ENCODE data around the gene VAPA. TPM values are rescaled to one million over a fixed set of nuclear protein-coding genes. Genes with fewer than 3 reads are reported as not detected.

Gene VAPA
- polyA plus RNA-seq, 1 donor (not counting 4 experiments of a cell fraction or from before 2014, with no cell fraction given) = 350 TPM

DNA sequence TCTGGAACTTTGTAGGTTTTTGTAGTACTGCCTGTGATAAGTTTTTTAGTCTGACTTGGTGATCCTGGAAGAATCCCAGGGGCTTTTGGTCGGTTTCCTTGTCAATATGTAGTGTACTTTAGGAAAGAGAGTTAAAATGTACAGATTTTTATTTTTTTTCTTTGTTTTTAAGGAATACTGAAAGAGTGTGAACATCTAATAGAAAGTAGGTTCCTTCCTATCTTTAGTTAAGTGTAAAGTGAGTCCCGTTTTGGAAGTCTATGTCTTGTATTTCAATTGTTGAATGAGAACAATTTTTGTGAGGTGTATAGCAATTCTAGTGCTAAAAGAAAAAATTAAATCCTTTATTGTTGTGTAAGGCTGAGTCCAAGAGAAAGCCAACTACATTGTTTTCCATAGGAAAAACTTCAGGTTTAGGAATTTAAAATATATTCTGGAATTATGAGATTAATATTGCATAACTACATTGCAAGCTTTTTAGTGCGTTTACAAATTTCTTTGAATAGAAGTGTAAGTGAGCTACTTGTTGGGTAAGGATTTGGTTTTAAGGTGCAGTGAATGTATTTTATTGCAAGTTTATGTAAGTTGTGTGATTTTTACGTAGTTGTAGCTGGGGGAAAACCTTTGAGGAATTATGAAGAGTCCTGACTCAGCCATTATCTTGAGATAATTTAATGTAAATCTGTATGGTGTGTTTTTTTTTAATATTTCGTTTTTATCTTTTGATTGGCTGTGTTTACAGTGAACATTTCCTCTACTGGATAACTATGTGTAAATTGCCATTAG, 1.7 kb downstream of the VAPA start:
- H3K4me2 ChIP-seq (ENCODE audit: control insufficient read depth, extremely low read depth, insufficient read depth, low read depth, low read length) = peak overlapping the region; percentile 61
- no peak overlapping the region for H2AFZ ChIP-seq (ENCODE audit: control insufficient read depth, low read length)
- H3K27ac ChIP-seq (ENCODE audit: control insufficient read depth, insufficient read depth, low read length) = peak overlapping the region; percentile 93
- H3K9me1 ChIP-seq (ENCODE audit: control insufficient read depth, extremely low read depth, insufficient read depth, low read length) = peaks cover 2% of the 10 kb centered on the region
- dilution Hi-C loops (cut with MboI; ENCODE audit: extremely low pct_ligation_motif_present, low sequenced_read_pairs) = no loop called here
- H3K27me3 ChIP-seq (ENCODE audit: control insufficient read depth, extremely low read depth, insufficient read depth, low read length) = no peaks in the 10 kb centered on the region
- DNase-seq (ENCODE audit: low read depth, low spot score) (no peak), FAIRE-seq (no peak)
- H3K36me3 ChIP-seq (ENCODE audit: control insufficient read depth in 2 of 2, extremely low read depth in 1 of 2, insufficient read depth in 2 of 2, low read length in 2 of 2) = no peaks in the 10 kb centered on the region
- H3K4me3 ChIP-seq (ENCODE audit: control insufficient read depth in 2 of 3, extremely low read depth in 1 of 3, insufficient read depth in 2 of 3, low read depth in 1 of 3, low read length in 3 of 3) = peak overlapping the region; percentile 78 to 90 (median 79)
- TF ChIP-seq, protein P1, sequence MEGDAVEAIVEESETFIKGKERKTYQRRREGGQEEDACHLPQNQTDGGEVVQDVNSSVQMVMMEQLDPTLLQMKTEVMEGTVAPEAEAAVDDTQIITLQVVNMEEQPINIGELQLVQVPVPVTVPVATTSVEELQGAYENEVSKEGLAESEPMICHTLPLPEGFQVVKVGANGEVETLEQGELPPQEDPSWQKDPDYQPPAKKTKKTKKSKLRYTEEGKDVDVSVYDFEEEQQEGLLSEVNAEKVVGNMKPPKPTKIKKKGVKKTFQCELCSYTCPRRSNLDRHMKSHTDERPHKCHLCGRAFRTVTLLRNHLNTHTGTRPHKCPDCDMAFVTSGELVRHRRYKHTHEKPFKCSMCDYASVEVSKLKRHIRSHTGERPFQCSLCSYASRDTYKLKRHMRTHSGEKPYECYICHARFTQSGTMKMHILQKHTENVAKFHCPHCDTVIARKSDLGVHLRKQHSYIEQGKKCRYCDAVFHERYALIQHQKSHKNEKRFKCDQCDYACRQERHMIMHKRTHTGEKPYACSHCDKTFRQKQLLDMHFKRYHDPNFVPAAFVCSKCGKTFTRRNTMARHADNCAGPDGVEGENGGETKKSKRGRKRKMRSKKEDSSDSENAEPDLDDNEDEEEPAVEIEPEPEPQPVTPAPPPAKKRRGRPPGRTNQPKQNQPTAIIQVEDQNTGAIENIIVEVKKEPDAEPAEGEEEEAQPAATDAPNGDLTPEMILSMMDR (optimal IDR thresholded peaks at IDR 0.05 in 1 of 3, IDR thresholded peaks at IDR 0.05 in 1 of 3, conservative IDR thresholded peaks at IDR 0.05 in 1 of 3; ENCODE audit: extremely low read depth in 1 of 3, insufficient read depth in 2 of 3, low read length in 3 of 3) = no peak
- TF ChIP-seq EZH2 (IDR thresholded peaks at IDR 0.05; ENCODE audit: low read length) = no peak
- H4K20me1 ChIP-seq (ENCODE audit: control insufficient read depth, extremely low read depth, insufficient read depth, low read length) = peaks cover 28% of the 10 kb centered on the region
- peak overlapping the region; percentile 87 for H3K9ac ChIP-seq (ENCODE audit: control insufficient read depth, extremely low read depth, insufficient read depth, low read length)
- no peaks in the 10 kb centered on the region for H3K9me3 ChIP-seq (ENCODE audit: control insufficient read depth, low read depth, low read length)
- H3K79me2 ChIP-seq (ENCODE audit: control insufficient read depth, insufficient read depth, low read length) = peaks cover 64% of the 10 kb centered on the region
- H3K4me1 ChIP-seq (ENCODE audit: control insufficient read depth, extremely low read depth, insufficient read depth, low read length) = peaks cover 39% of the 10 kb centered on the region

DNA sequence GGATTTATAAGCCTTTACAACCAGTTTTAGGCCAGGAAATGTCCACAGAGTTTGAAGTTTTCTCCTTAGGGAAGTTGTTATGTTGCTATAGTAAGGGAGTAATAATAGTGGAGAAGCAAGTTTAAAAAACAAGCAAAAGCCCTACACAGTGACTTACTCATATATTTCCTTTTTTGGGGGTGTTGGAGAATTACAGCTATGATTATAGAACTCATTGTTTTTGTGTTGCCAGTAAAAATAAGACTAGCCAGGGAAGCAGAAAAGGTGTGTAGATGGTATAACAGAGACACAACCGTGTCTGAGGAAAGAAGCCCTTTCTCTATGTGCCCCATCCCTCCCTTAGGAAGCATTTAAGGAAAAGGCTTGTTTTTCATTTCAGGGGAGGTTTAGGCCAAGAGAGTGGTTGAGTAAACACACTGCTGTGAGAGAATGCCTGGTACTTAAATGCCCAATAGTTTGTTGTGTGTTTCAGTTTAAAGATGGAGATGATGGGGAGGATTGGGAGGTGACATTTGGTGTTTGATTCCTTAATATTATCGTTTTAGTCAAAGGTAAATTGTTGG, 2.3 kb downstream of the VAPA start:
- Histone ChIP-seq H3K4me2 (ENCODE audit: control insufficient read depth, extremely low read depth, insufficient read depth, low read depth, low read length) (peak overlapping the region; percentile 61), H4K20me1 (ENCODE audit: control insufficient read depth, extremely low read depth, insufficient read depth, low read length) (peaks cover 33% of the 10 kb centered on the region)
- dilution Hi-C loops (cut with MboI; ENCODE audit: extremely low pct_ligation_motif_present, low sequenced_read_pairs) = no loop called here

More for the DNA sequence above, 2.3 kb downstream of the VAPA start:
- H3K27me3 ChIP-seq (ENCODE audit: control insufficient read depth, extremely low read depth, insufficient read depth, low read length) = no peaks in the 10 kb centered on the region
- H3K79me2 ChIP-seq (ENCODE audit: control insufficient read depth, insufficient read depth, low read length) = peaks cover 70% of the 10 kb centered on the region
- H3K9me1 ChIP-seq (ENCODE audit: control insufficient read depth, extremely low read depth, insufficient read depth, low read length) = peaks cover 2% of the 10 kb centered on the region
- no peak for TF ChIP-seq EZH2 (IDR thresholded peaks at IDR 0.05; ENCODE audit: low read length)
- TF ChIP-seq, protein P1 (optimal IDR thresholded peaks at IDR 0.05 in 1 of 3, IDR thresholded peaks at IDR 0.05 in 1 of 3, conservative IDR thresholded peaks at IDR 0.05 in 1 of 3; ENCODE audit: extremely low read depth in 1 of 3, insufficient read depth in 2 of 3, low read length in 3 of 3) = no peak
- FAIRE-seq (peak; percentile 20), DNase-seq (ENCODE audit: low read depth, low spot score) (no peak)
- no peaks in the 10 kb centered on the region for H3K36me3 ChIP-seq (ENCODE audit: control insufficient read depth in 2 of 2, extremely low read depth in 1 of 2, insufficient read depth in 2 of 2, low read length in 2 of 2)
- H3K4me3 ChIP-seq (ENCODE audit: control insufficient read depth in 2 of 3, extremely low read depth in 1 of 3, insufficient read depth in 2 of 3, low read depth in 1 of 3, low read length in 3 of 3) = peak overlapping the region; percentile 78 to 90 (median 79)
- no peaks in the 10 kb centered on the region for H3K9me3 ChIP-seq (ENCODE audit: control insufficient read depth, low read depth, low read length)
- peaks cover 44% of the 10 kb centered on the region for H3K4me1 ChIP-seq (ENCODE audit: control insufficient read depth, extremely low read depth, insufficient read depth, low read length)
- H3K27ac ChIP-seq (ENCODE audit: control insufficient read depth, insufficient read depth, low read length) = peak overlapping the region; percentile 93
- H3K9ac ChIP-seq (ENCODE audit: control insufficient read depth, extremely low read depth, insufficient read depth, low read length) = peak overlapping the region; percentile 87
- H2AFZ ChIP-seq (ENCODE audit: control insufficient read depth, low read length) = no peak overlapping the region
